Liver (tissue), 9 donors: ENCODE measurements around the gene CCDC85A. TPM values are rescaled to one million over a fixed set of nuclear protein-coding genes. Genes with fewer than 3 reads are reported as not detected.

Source experiments
- DNase-seq: peaks from one replicate; pipeline ENCODE4 v3.0.0-alpha.2; 2017; ENCODE audit warnings: low spot score
- H3K27ac ChIP-seq, 2 donors: one replicate each; pipeline ENCODE4 v1.7.0; 2013; ENCODE audit warnings: inconsistent platforms in 2 of 2, low read length in 2 of 2, control low read depth in 1 of 2, low read depth in 1 of 2, mild to moderate bottlenecking in 1 of 2
- H3K27me3 ChIP-seq, 4 donors: one replicate each; pipeline versions ENCODE4 v1.6.1 to v1.7.0; 2013; ENCODE audit warnings: low read length in 3 of 4, inconsistent platforms in 1 of 4, mild to moderate bottlenecking in 1 of 4, moderate library complexity in 1 of 4; ENCODE audit not compliant: control insufficient read depth in 4 of 4, insufficient read depth in 4 of 4
- H3K36me3 ChIP-seq, 4 donors: one replicate each; pipeline versions ENCODE4 v1.6.1 to v1.7.0; 2013; ENCODE audit warnings: low read length in 3 of 4, mild to moderate bottlenecking in 3 of 4, low read depth in 1 of 4, moderate library complexity in 1 of 4; ENCODE audit not compliant: control insufficient read depth in 4 of 4, insufficient read depth in 3 of 4
- H3K4me1 ChIP-seq, 4 donors: one replicate each; pipeline versions ENCODE4 v1.6.1 to v1.7.0; 2013; ENCODE audit warnings: low read length in 3 of 4, mild to moderate bottlenecking in 3 of 4, moderate library complexity in 1 of 4; ENCODE audit not compliant: control insufficient read depth in 4 of 4, insufficient read depth in 4 of 4
- H3K4me3 ChIP-seq, 3 donors: one replicate each; pipeline versions ENCODE4 v1.6.1 to v1.7.0; 2013; ENCODE audit warnings: low read length in 3 of 3, control low read depth in 1 of 3, low read depth in 1 of 3, mild to moderate bottlenecking in 1 of 3
- H3K9ac ChIP-seq, 2 donors: one replicate each; pipeline ENCODE4 v1.7.0; 2013; ENCODE audit warnings: low read length in 2 of 2, mild to moderate bottlenecking in 2 of 2, moderate library complexity in 2 of 2, control low read depth in 1 of 2, low read depth in 1 of 2
- H3K9me3 ChIP-seq, 4 donors: one replicate each; pipeline versions ENCODE4 v1.6.1 to v1.7.0; 2013; ENCODE audit warnings: low read length in 3 of 4; ENCODE audit not compliant: control insufficient read depth in 4 of 4
- EGR1 ChIP-seq, 2 donors: IDR thresholded peaks; 2 replicates each; pipeline ENCODE4 v1.6.1; 2016 to 2018; ENCODE audit warnings: antibody characterized with exemption in 2 of 2, low read depth in 2 of 2
- FOXA1 ChIP-seq: IDR thresholded peaks from 2 replicates; pipeline ENCODE4 v1.6.1; 2016; ENCODE audit warnings: antibody characterized with exemption
- FOXA2 ChIP-seq: IDR thresholded peaks from 2 replicates; pipeline ENCODE4 v1.6.1; 2016; ENCODE audit warnings: antibody characterized with exemption
- GABPA ChIP-seq, 2 donors: IDR thresholded peaks in 1 of 2; conservative IDR thresholded peaks in 1 of 2; 2 replicates each; pipeline ENCODE4 v1.6.1; 2016; ENCODE audit warnings: antibody characterized with exemption in 2 of 2, mild to moderate bottlenecking in 1 of 2, moderate library complexity in 1 of 2
- HNF4A ChIP-seq, 2 donors: conservative IDR thresholded peaks; 2 replicates each; pipeline ENCODE4 v1.6.1; 2016; ENCODE audit warnings: antibody characterized with exemption in 2 of 2, mild to moderate bottlenecking in 2 of 2
- HNF4G ChIP-seq: IDR thresholded peaks from 2 replicates; pipeline ENCODE4 v1.6.1; 2016; ENCODE audit warnings: antibody characterized with exemption
- JUND ChIP-seq, 2 donors: IDR thresholded peaks; 2 replicates each; pipeline ENCODE4 v1.6.1; 2016; ENCODE audit warnings: antibody characterized with exemption in 2 of 2
- NR2F2 ChIP-seq: IDR thresholded peaks from 2 replicates; pipeline ENCODE4 v1.6.1; 2016; ENCODE audit warnings: antibody characterized with exemption
- RAD21 ChIP-seq, 2 donors: IDR thresholded peaks; 2 replicates each; pipeline ENCODE4 v1.6.1; 2016; ENCODE audit warnings: antibody characterized with exemption in 2 of 2, mild to moderate bottlenecking in 2 of 2
- RXRA ChIP-seq, 2 donors: IDR thresholded peaks; 2 replicates each; pipeline ENCODE4 v1.6.1; 2017 to 2018; ENCODE audit warnings: antibody characterized with exemption in 2 of 2, mild to moderate bottlenecking in 1 of 2
- SP1 ChIP-seq: IDR thresholded peaks from 2 replicates; pipeline ENCODE4 v1.6.1; 2018; ENCODE audit warnings: antibody characterized with exemption, mild to moderate bottlenecking
- TAF1 ChIP-seq: conservative IDR thresholded peaks from 2 replicates; pipeline ENCODE4 v1.6.1; 2016; ENCODE audit warnings: antibody characterized with exemption, mild to moderate bottlenecking
- YY1 ChIP-seq: IDR thresholded peaks from 2 replicates; pipeline ENCODE4 v1.6.1; 2016; ENCODE audit warnings: antibody characterized with exemption, mild to moderate bottlenecking
- WGBS: extraction: QIAGEN DNeasy Blood & Tissue Kit; methylation state at CpG from one replicate; pipeline ENCODE4 v1.1.7; 2013; 5-methylcytosine and 5-hydroxymethylcytosine counted together
- polyA plus RNA-seq, 2 donors: library from polyadenylated mRNA; stranded (reverse) in 1 of 2; unstranded in 1 of 2; fragments of 200-250 nt in 1 of 2; fragments of >200 nt in 1 of 2; fragmentation: Nextera tagmentation in 1 of 2; extraction: Ambion mirVana in 1 of 2; gene quantifications; one replicate each; pipeline versions ENCODE4 v1.2.1 to v1.2.3, GENCODE V29; 2013 to 2015
- total RNA-seq, 2 donors: library from RNA; depleted of rRNA; stranded (reverse); fragments of >200 nt; gene quantifications; one replicate each; pipeline ENCODE4 v1.2.3, GENCODE V29; 2014
- TF ChIP-seq, protein P1 (sequence below): fragments of 150-350 bp; IDR thresholded peaks from 2 replicates; pipeline ENCODE4 v1.5.1; 2017; ENCODE audit warnings: improper control_type of control experiment, low read depth, low read length; ENCODE audit not compliant: missing input control
- TF ChIP-seq, protein P2 (sequence below): IDR thresholded peaks from 2 replicates; pipeline ENCODE4 v1.6.1; 2016; ENCODE audit warnings: antibody characterized with exemption
- TF ChIP-seq, protein P3 (sequence below): IDR thresholded peaks from 2 replicates; pipeline ENCODE4 v1.6.1; 2016; ENCODE audit warnings: antibody characterized with exemption, mild to moderate bottlenecking
- TF ChIP-seq, protein P4 (sequence below): IDR thresholded peaks from 2 replicates; pipeline ENCODE4 v1.6.1; 2016; ENCODE audit warnings: antibody characterized with exemption
- TF ChIP-seq, protein P5 (sequence below): IDR thresholded peaks from 2 replicates; pipeline ENCODE4 v1.6.1; 2016; ENCODE audit warnings: antibody characterized with exemption
- donor health status: healthy.
- donor health status: healthy.
- donor health status: healthy.
- donor health status: healthy.
- donor health status: healthy.

The CCDC85A gene
- total and polyA plus RNA-seq, 4 donors = 0.05 to 0.17 (median 0.10) TPM

DNA sequence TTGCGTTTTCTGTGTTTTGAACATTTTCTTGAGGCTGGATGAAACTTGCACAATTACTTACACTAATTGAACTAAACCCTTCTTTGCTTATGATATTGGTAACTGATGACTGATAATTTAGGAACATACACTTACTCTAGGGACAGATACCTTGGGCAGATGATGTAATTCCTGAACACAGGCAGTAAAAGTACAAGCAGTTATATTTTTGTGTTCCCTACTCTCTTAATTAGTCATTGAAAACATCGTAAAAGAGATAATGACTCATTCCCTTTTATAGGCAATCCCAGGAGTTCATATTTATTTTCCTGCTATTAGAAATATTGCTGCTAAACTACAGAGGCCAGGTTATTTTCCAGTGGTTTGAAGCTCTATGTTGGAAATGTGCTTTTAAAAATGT is 46.4 kb downstream of the CCDC85A start:
- H3K9ac ChIP-seq = no peak overlapping the region
- H3K36me3 ChIP-seq = no peaks in the 10 kb centered on the region
- DNase-seq = no peak
- H3K4me1 ChIP-seq = no peaks in the 10 kb centered on the region
- H3K4me3 ChIP-seq = no peak overlapping the region
- whole genome bisulfite sequencing = 76% methylated on average over 2 of the region's 2 CpGs
- no peaks in the 10 kb centered on the region for H3K9me3 ChIP-seq
- H3K27me3 ChIP-seq = no peaks in the 10 kb centered on the region
- H3K27ac ChIP-seq = no peak overlapping the region
- TF ChIP-seq JUND (IDR thresholded peaks at IDR 0.05) (no peak), SP1 (no peak), HNF4A (conservative IDR thresholded peaks at IDR 0.05) (no peak), RXRA (IDR thresholded peaks at IDR 0.05) (no peak), NR2F2 (no peak), FOXA1 (no peak), FOXA2 (no peak), TAF1 (no peak), RAD21 (IDR thresholded peaks at IDR 0.05) (no peak), GABPA (IDR thresholded peaks at IDR 0.05 in 1 of 2, conservative IDR thresholded peaks at IDR 0.05 in 1 of 2) (no peak), HNF4G (no peak), YY1 (no peak), EGR1 (IDR thresholded peaks at IDR 0.05; ENCODE audit: low read depth in 2 of 2) (no peak)
- TF ChIP-seq, protein P1, sequence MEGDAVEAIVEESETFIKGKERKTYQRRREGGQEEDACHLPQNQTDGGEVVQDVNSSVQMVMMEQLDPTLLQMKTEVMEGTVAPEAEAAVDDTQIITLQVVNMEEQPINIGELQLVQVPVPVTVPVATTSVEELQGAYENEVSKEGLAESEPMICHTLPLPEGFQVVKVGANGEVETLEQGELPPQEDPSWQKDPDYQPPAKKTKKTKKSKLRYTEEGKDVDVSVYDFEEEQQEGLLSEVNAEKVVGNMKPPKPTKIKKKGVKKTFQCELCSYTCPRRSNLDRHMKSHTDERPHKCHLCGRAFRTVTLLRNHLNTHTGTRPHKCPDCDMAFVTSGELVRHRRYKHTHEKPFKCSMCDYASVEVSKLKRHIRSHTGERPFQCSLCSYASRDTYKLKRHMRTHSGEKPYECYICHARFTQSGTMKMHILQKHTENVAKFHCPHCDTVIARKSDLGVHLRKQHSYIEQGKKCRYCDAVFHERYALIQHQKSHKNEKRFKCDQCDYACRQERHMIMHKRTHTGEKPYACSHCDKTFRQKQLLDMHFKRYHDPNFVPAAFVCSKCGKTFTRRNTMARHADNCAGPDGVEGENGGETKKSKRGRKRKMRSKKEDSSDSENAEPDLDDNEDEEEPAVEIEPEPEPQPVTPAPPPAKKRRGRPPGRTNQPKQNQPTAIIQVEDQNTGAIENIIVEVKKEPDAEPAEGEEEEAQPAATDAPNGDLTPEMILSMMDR = no peak
- TF ChIP-seq, protein P2, sequence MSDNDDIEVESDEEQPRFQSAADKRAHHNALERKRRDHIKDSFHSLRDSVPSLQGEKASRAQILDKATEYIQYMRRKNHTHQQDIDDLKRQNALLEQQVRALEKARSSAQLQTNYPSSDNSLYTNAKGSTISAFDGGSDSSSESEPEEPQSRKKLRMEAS = no peak
- TF ChIP-seq, protein P3, sequence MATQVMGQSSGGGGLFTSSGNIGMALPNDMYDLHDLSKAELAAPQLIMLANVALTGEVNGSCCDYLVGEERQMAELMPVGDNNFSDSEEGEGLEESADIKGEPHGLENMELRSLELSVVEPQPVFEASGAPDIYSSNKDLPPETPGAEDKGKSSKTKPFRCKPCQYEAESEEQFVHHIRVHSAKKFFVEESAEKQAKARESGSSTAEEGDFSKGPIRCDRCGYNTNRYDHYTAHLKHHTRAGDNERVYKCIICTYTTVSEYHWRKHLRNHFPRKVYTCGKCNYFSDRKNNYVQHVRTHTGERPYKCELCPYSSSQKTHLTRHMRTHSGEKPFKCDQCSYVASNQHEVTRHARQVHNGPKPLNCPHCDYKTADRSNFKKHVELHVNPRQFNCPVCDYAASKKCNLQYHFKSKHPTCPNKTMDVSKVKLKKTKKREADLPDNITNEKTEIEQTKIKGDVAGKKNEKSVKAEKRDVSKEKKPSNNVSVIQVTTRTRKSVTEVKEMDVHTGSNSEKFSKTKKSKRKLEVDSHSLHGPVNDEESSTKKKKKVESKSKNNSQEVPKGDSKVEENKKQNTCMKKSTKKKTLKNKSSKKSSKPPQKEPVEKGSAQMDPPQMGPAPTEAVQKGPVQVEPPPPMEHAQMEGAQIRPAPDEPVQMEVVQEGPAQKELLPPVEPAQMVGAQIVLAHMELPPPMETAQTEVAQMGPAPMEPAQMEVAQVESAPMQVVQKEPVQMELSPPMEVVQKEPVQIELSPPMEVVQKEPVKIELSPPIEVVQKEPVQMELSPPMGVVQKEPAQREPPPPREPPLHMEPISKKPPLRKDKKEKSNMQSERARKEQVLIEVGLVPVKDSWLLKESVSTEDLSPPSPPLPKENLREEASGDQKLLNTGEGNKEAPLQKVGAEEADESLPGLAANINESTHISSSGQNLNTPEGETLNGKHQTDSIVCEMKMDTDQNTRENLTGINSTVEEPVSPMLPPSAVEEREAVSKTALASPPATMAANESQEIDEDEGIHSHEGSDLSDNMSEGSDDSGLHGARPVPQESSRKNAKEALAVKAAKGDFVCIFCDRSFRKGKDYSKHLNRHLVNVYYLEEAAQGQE = no peak
- TF ChIP-seq, protein P4, sequence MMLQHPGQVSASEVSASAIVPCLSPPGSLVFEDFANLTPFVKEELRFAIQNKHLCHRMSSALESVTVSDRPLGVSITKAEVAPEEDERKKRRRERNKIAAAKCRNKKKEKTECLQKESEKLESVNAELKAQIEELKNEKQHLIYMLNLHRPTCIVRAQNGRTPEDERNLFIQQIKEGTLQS = no peak
- TF ChIP-seq, protein P5, sequence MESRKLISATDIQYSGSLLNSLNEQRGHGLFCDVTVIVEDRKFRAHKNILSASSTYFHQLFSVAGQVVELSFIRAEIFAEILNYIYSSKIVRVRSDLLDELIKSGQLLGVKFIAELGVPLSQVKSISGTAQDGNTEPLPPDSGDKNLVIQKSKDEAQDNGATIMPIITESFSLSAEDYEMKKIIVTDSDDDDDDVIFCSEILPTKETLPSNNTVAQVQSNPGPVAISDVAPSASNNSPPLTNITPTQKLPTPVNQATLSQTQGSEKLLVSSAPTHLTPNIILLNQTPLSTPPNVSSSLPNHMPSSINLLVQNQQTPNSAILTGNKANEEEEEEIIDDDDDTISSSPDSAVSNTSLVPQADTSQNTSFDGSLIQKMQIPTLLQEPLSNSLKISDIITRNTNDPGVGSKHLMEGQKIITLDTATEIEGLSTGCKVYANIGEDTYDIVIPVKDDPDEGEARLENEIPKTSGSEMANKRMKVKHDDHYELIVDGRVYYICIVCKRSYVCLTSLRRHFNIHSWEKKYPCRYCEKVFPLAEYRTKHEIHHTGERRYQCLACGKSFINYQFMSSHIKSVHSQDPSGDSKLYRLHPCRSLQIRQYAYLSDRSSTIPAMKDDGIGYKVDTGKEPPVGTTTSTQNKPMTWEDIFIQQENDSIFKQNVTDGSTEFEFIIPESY = no peak

DNA sequence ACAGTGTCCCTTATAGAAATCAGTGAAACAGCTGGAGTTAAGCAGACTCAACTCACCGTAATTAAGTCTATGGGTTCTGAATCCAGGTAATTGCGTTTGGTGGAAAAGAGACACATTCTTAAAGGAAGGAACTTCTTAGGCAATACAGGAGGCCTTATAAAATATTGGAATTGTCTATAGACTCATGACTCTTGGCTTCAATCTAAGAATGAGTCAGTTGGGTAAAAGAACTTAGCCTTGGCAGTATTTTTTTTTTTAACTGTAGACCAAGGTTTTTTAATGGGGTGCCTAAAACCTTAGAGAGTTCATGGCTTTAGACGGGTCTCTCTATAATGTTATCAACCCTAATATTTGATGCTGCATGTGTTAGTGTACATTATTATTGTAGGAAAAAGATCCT is 47.6 kb downstream of the CCDC85A start:
- TF ChIP-seq, protein P2 = no peak
- TF ChIP-seq YY1 (no peak), HNF4A (conservative IDR thresholded peaks at IDR 0.05) (no peak), FOXA1 (no peak), TAF1 (no peak), GABPA (IDR thresholded peaks at IDR 0.05 in 1 of 2, conservative IDR thresholded peaks at IDR 0.05 in 1 of 2) (no peak), EGR1 (IDR thresholded peaks at IDR 0.05; ENCODE audit: low read depth in 2 of 2) (no peak)
- TF ChIP-seq, protein P1 = no peak
- TF ChIP-seq, protein P4 = no peak
- no peak overlapping the region for H3K27ac ChIP-seq
- no peak for DNase-seq
- 90% methylated on average over 3 of the region's 3 CpGs for WGBS
- H3K27me3 ChIP-seq = no peaks in the 10 kb centered on the region
- H3K36me3 ChIP-seq = no peaks in the 10 kb centered on the region
- no peaks in the 10 kb centered on the region for H3K4me1 ChIP-seq
- H3K9me3 ChIP-seq = no peaks in the 10 kb centered on the region
- no peak overlapping the region for H3K4me3 ChIP-seq
- no peak overlapping the region for H3K9ac ChIP-seq
